Measurements from ENCODE around the gene TBC1D10A.

TBC1D10A gene

GRCh38 chr22:30324014-30324730, 2.6 kb downstream of the TBC1D10A start:
- TF ChIP-seq CTCF (IDR thresholded peaks at IDR 0.05), result no peak

GRCh38 chr22:30323246-30323645, 3.5 kb downstream of the TBC1D10A start:
- no peak for TF ChIP-seq CTCF (IDR thresholded peaks at IDR 0.05)

GRCh38 chr22:30321461-30321860, 5.3 kb downstream of the TBC1D10A start:
- TF ChIP-seq CTCF (IDR thresholded peaks at IDR 0.05), result no peak

GRCh38 chr22:30320021-30320556, 6.7 kb downstream of the TBC1D10A start:
- TF ChIP-seq CTCF (IDR thresholded peaks at IDR 0.05), result no peak

GRCh38 chr22:30318799-30319419, 7.8 kb downstream of the TBC1D10A start:
- TF ChIP-seq CTCF (IDR thresholded peaks at IDR 0.05), result no peak

- TF ChIP-seq CTCF (IDR thresholded peaks at IDR 0.05), result no peak
These were observed 9.0 kb downstream of the TBC1D10A start for GRCh38 chr22:30317778-30318177.

- no peak for TF ChIP-seq CTCF (IDR thresholded peaks at IDR 0.05)
These were observed 10.7 kb downstream of the TBC1D10A start for GRCh38 chr22:30315962-30316576.

Data from LNCAP (cell line).